Hepatic stellate cell (primary cell): ENCODE measurements around the gene STN1.
A peak's percentile ranks its signal among the peaks of the same experiment; 100 is the strongest.
"Not testable (repeated sequence)": the region's sequence is repeated elsewhere in the genome, so short reads cannot be mapped to it uniquely, and the experiment has no call there.

Source experiments
- DNase-seq: peaks from one replicate; pipeline ENCODE4 v3.0.0; 2011; ENCODE audit warnings: low spot score

STN1 gene

DNA sequence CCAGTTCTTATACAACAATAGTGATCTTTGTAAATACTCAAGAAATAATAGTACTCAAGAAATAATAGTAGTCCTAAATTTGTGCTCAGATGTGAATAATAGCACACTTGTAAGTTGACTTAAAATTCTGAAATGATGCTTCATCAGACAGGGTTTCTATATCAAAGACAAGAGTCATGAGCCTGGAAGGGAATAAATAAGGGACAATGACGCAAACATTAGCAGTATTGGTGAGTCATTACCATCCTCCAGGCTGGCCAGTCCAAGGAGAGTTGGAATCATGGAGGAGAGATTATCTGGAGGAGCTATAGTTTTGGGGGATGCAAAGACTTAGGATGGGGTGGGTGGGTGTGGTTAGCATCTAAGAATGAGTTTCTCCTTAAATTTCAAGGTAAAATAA is 56.5 kb downstream of the STN1 start:
- DNase-seq, result no peak

DNA sequence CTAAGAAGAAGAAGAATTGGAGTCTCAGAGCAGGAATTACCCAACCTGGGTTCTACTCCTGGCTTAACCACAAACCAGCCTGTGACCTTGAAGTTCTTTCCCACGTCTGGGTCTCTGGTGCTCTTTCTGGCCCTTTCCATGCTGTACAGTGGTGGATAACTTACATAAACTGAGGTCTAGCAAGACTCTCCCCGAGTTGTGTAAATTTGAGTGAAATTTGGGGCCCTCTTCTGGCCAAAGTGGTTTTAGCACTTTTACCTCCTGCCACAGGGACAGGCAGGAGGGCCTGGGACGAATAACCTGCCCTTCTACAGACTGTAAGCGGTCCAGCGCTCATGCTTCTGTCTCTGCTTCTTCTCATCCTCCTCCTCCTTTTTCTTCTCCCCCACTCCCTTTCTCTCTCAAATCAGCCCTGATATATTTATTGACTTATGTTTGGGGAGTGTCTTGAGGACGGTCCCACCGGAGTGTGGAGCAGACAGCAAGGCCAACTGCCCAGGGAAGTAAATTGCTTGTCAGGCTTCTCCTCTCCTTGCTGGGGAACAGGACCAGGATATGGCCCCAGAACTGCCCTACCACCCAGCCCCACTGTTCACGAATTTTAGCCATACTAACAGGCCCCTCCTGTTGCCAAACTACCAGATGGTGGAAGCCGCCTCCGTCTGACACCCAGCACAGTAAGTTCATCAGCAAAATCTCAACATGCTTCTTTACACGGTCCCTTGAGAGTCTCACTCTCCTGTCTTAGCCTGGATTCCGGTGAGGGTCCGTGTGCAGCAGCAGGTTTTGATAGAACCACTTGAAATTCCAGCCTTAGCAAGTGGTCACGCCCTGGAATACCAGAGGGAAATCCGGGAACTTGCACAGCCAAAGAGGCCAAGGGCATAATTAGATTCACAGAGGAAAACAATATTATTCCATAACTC is 58.6 kb downstream of the STN1 start:
- peak; percentile 62 for DNase-seq

DNA sequence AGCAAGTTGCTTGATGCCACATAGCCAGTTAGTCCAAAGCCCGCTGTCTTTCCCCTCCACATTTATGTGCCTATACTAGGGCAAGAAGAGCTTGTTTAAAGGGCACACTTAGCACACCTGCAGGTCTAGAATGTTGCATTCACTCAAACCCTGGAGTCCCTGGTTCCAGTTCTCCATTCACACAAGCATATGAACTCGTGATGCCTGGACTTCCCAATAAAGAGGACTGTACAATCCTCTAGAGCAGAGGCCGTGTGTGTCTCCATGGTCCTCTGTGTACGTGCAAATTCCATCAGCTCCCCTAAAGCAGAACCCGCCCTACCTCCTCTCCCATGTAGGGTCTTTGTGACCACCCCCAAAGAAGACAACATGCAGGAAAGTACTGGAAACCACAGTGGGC is 59.6 kb downstream of the STN1 start:
- no peak for DNase-seq

DNA sequence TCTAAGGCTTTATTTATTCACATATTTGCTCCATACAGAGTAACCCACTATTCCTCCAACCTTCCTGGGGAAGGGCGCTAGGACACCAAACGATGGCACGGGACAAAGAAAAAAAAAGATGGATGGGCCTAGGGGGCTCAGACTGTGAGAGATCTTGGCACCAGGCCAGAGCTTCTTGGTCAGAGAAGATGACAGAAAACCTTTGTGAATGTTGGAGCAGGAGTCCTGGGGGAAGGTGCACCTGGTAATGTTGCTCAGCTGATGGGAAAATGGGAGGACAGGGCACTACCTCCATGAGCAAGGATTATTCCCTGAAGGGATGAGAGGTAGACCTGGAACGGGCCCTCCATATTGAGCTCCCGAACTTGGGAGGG is 61.2 kb downstream of the STN1 start:
- no peak for DNase-seq

DNA sequence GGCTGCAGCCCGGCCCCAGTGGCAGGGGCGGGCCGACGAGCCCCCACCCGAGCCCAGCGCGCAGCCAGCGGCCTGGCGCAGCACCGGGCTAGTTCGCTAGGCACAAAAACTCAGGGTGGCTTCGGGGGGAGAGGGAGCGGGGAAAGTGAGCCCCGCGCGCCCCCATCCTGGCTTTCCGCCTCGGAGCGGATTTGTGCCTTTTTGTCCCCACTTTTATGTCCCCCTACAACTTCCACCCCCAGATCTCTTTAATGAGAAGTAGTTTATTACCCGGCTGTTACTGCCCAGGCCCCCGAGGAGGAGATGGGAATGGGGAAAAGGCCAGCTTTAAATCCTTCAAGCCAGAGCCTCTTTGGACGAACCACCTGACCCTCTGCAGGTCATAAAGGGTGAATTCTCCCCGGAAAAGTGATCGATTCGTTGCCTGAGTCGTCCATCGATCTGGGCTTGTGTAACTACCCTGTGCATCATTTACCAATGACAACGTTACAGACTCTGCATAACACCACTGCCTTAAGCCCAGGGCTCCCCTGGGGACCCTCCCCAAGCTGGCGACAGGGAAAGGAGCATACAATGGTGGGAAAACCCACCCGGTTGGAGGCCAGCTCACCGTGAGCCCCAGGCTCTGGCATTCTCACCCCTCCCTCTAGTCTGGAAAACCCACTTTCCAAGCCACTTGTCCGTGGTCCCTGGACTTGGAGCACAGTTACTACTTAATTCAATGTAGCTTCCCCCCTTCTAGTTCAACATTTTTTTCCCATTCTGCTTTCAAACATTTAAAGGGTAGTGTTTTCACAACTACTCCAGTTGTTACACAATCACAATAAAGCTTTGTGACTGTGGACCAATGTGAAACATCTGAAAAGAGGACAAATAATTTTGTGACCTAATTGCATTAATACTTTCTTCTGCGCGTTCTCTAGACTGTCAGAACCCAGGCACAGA is 61.9 kb downstream of the STN1 start:
- DNase-seq, result no peak

DNA sequence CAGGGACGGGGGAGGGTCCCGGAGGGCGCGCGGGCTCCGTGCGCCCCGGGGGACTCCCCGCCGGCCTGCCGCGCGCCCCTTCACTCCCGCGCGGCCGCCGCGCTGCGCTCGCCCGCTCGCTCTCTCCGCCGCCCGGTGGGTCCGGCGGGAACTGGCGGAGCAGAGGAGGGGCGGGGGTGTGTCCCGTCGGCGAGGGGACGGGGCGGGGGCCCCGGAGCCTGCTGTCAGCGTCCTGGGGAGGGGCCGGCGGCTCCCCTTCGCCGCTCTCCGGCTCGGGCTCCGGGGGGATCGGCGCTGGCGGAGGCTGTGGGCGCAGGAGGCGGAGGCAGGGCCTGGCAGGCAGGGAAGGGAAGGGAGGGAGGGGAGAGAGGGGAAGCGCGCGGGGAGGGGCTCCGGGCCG is 62.6 kb downstream of the STN1 start, which contains the start of gene SH3PXD2A:
Gene SH3PXD2A, minus strand, starts transcription at position 153 of the 400 bp plus-strand sequence. CDS start 310 bp downstream, outside the sequence.
- peak; percentile 62 for DNase-seq

GRCh38 chr10:103854686-103855391 is 63.1 kb downstream of the STN1 start:
- peak; percentile 65 for DNase-seq

DNA sequence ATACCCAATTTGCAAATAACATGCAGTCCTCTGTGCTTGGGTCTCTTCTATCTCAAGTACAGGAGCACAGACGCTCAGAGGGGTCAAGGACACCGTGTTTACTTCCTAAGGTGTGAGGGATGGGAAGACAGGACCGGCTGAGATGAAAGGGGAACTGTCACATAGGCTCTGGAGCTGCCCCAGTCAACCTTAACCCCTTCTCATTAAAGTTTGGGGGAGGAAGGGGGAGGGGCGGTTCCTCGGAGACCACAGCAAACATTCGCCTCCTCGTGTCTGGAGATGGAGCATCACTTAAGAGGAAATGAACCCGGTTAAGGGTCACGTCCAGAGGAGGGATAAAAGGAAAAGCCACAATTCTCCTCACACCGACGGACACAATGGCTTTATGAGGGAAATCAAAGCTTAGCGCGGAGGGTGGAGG is 63.7 kb downstream of the STN1 start:
- DNase-seq, result no peak

DNA sequence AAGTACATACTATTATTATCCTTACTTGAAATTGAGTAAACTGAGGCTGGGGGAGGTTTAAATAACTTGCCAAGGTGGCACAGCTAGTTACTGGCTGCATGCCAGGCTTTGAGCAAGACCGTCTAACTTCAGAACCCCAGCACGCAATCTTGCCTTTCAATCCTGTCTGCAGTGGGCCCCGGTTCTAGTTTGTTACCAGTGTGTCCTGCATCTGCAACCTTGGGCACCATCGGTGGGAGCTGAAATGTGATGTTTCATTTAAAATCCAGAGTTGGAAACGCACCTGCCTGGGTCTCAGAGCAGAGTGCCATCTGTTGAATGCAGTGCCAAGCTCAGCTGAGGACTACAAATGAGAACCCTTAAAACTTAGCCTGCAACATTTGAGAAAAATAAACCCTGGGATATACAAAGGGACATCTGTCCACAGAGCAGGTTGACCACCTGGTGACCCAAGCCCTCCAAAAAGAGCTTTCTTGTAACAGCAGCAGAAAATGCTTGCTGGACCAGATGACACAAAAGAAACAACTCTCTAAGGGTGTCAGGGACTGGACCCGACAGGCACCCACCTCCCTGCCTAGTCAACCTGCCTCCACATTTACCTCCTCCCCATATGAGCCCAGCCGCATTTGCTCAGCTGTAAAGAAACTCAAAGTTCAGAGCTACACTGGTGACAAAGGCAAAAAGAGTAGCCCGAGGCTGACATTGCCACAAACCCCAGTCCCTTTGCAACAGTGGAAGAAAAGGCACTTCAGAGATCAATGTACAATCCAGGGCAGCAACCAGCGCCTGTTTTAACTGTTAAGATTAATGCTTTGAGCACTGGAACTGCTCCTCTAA is 64.3 kb downstream of the STN1 start:
- DNase-seq, result no peak

GRCh38 chr10:103852856-103853255 is 65.1 kb downstream of the STN1 start:
- DNase-seq, result no peak

GRCh38 chr10:103852189-103852711 is 65.7 kb downstream of the STN1 start:
- peak; percentile 53 for DNase-seq

DNA sequence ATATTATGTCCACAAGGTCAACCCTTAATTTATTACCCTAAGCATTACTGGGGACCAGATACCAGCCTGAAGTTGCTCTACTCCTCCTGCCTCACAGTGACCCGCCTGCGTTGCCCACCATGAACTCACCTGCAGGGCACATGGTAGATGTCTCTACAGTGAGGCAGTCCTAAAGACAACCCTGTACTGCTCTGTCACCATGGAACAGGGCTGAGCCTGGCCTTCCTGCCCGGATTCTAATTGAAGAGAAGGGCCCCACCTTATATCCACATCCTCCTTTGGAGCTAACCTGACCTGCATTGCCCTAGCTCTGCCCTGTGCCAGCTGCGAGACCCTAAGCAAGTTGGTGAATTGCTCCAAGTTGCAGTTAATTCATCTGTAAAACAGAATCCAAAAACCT is 66.7 kb downstream of the STN1 start:
- no peak for DNase-seq

DNA sequence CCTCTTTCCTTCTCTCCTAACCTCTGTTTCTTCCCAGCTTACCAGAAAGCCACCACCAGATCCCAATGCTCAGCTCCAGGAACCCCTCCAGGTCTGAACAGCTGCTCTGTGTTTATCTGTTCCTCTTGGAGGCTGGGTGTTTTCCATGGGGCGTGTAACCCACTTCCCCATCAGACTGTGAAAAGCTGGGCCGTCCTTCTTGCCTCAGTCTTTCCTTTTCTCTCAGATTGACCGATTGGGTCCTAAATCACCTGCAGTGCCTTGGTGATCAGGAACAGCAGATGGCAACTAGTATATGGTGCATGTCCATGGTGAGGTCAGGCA is 67.5 kb downstream of the STN1 start:
- DNase-seq, result no peak

- peak; percentile 76 for DNase-seq
These were observed 68.0 kb downstream of the STN1 start for GRCh38 chr10:103849880-103850571.

GRCh38 chr10:103849212-103849877 is 68.6 kb downstream of the STN1 start:
- DNase-seq, result no peak

GRCh38 chr10:103847909-103848468 is 70.0 kb downstream of the STN1 start:
- DNase-seq, result no peak

- no peak for DNase-seq
These were observed 70.6 kb downstream of the STN1 start for GRCh38 chr10:103847346-103847745.

GRCh38 chr10:103845972-103846371 is 72.0 kb downstream of the STN1 start:
- no peak for DNase-seq

DNA sequence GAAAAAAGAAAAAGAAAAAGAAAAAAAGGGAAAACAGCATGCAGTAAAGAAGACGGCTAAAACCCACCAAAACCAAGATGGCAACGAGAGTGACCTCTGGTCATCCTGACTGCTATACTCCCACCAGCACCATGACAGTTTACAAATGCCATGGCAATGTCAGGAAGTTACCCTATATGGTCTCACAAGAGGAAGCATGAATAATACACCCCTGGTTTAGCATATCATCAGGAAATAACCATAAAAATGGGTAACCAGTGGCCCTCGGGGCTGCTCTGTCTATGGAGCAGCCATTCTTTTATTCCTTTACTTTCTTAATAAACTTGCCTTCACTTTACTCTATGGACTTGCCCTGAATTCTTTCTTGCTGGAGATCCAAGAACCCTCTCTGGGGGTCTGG is 72.6 kb downstream of the STN1 start:
- DNase-seq, result not testable (repeated sequence)
